Measurements from ENCODE around the gene PRKG2.

- TF ChIP-seq CTCF (IDR thresholded peaks at IDR 0.05) (no peak), POLR2AphosphoS5 (IDR thresholded peaks at IDR 0.05) (no peak)
Measured at GRCh38 chr4:81106150-81106549, 108.9 kb downstream of the PRKG2 start.
